Hepatocyte (in vitro differentiated cells): Measurements from ENCODE around the gene CMTM5. TPM values are rescaled to one million over a fixed set of nuclear protein-coding genes. Genes with fewer than 3 reads are reported as not detected.

ENCODE experiments used
- DNase-seq: peaks from one replicate; pipeline ENCODE4 v3.0.0-alpha.2; 2016; ENCODE audit warnings: low spot score
- H2AFZ ChIP-seq: fragments of 200-600 bp; sonication (generic); 2 replicates; pipeline ENCODE4 v1.6.0; 2016; ENCODE audit warnings: antibody characterized with exemption, mild to moderate bottlenecking
- H3K27ac ChIP-seq: fragments of 200-600 bp; sonication (generic); 2 replicates; pipeline ENCODE4 v1.5.1; 2016; ENCODE audit warnings: mild to moderate bottlenecking
- H3K27me3 ChIP-seq: fragments of 200-600 bp; sonication (generic); 2 replicates; pipeline ENCODE4 v1.6.1; 2016
- H3K36me3 ChIP-seq: fragments of 200-600 bp; sonication (generic); replicated peaks from 2 replicates; pipeline ENCODE4 v1.5.1; 2016; ENCODE audit warnings: low read depth; ENCODE audit not compliant: insufficient read depth
- H3K4me1 ChIP-seq: fragments of 200-600 bp; sonication (generic); 2 replicates; pipeline ENCODE4 v1.5.1; 2016; ENCODE audit warnings: mild to moderate bottlenecking, moderate library complexity; ENCODE audit not compliant: insufficient read depth
- H3K4me2 ChIP-seq: fragments of 200-600 bp; sonication (generic); 2 replicates; pipeline ENCODE4 v1.6.0; 2016
- H3K4me3 ChIP-seq: fragments of 200-600 bp; sonication (generic); 2 replicates; pipeline ENCODE4 v1.5.1; 2016; ENCODE audit warnings: mild to moderate bottlenecking
- H3K79me2 ChIP-seq: fragments of 200-600 bp; sonication (generic); 2 replicates; pipeline ENCODE4 v1.6.0; 2017; ENCODE audit warnings: mild to moderate bottlenecking
- H3K9me2 ChIP-seq: fragments of 200-600 bp; sonication (generic); replicated peaks from 2 replicates; pipeline ENCODE4 v1.6.0; 2017; ENCODE audit warnings: mild to moderate bottlenecking; ENCODE audit not compliant: insufficient read depth
- H3K9me3 ChIP-seq: fragments of 200-600 bp; sonication (generic); 2 replicates; pipeline ENCODE4 v1.5.1; 2016; ENCODE audit warnings: low read depth, mild to moderate bottlenecking
- H4K20me1 ChIP-seq: fragments of 200-600 bp; sonication (generic); 2 replicates; pipeline ENCODE4 v1.6.0; 2016; ENCODE audit warnings: mild to moderate bottlenecking; ENCODE audit not compliant: insufficient read depth, poor library complexity, severe bottlenecking
- CTCF ChIP-seq: fragments of 200-600 bp; sonication (generic); IDR thresholded peaks from 2 replicates; pipeline ENCODE4 v1.5.1; 2016; ENCODE audit warnings: antibody characterized with exemption, mild to moderate bottlenecking; ENCODE audit not compliant: poor library complexity
- EZH2 ChIP-seq: fragments of 200-600 bp; sonication (generic); IDR thresholded peaks from 2 replicates; pipeline ENCODE4 v1.6.1; 2016; ENCODE audit warnings: antibody characterized with exemption, mild to moderate bottlenecking, borderline replicate concordance
- EZH2phosphoT487 ChIP-seq: fragments of 200-600 bp; sonication (generic); IDR thresholded peaks from one replicate; pipeline ENCODE4 v1.6.1; 2018; ENCODE audit warnings: antibody characterized with exemption, mild to moderate bottlenecking, low read depth, moderate library complexity; ENCODE audit not compliant: unreplicated experiment, severe bottlenecking
- WGBS: methylation state at CpG from one replicate; pipeline ENCODE4 v1.1.6; 2016; ENCODE audit warnings: low lambda C conversion rate; ENCODE audit errors: missing lambda C conversion rate; 5-methylcytosine and 5-hydroxymethylcytosine counted together
- polyA plus RNA-seq: library from polyadenylated mRNA; unstranded; fragments of >200 nt; fragmentation: Nextera tagmentation; extraction: Ambion mirVana; gene quantifications from 2 replicates; pipeline ENCODE4 v1.2.1, GENCODE V29; 2016
- total RNA-seq: library from RNA; depleted of rRNA; stranded (reverse); fragments of >200 nt; gene quantifications from 2 replicates; pipeline ENCODE4 v1.2.3, GENCODE V29; 2014

Gene CMTM5
- total and polyA plus RNA-seq, 2 experiments from 2014 or later, result 0.28 TPM; not detected in 1

GRCh38 chr14:23366426-23366921 is 10.4 kb upstream of the CMTM5 start:
- Histone ChIP-seq H3K27me3 (no peaks in the 10 kb centered on the region), H2AFZ (peak overlapping the region; percentile 61), H3K79me2 (peaks cover 38% of the 10 kb centered on the region), H4K20me1 (peaks cover 5% of the 10 kb centered on the region), H3K9me3 (no peaks in the 10 kb centered on the region), H3K4me1 (peaks cover 14% of the 10 kb centered on the region), H3K4me2 (peak overlapping the region; percentile 96), H3K4me3 (no peak overlapping the region), H3K27ac (peak overlapping the region; percentile 99), H3K9me2 (no peaks in the 10 kb centered on the region), H3K36me3 (no peaks in the 10 kb centered on the region)
- WGBS, result 8% methylated on average over 17 of the region's 34 CpGs
- TF ChIP-seq CTCF, result no peak
- TF ChIP-seq EZH2, result no peak
- no peak for TF ChIP-seq EZH2phosphoT487
- peak; percentile 87 for DNase-seq

GRCh38 chr14:23370221-23370620 is 6.6 kb upstream of the CMTM5 start:
- no peak overlapping the region for H2AFZ ChIP-seq
- H4K20me1 ChIP-seq, result no peaks in the 10 kb centered on the region
- peaks cover 7% of the 10 kb centered on the region for H3K4me1 ChIP-seq
- H3K9me3 ChIP-seq, result no peaks in the 10 kb centered on the region
- DNase-seq, result no peak
- no peak overlapping the region for H3K4me2 ChIP-seq
- H3K27me3 ChIP-seq, result no peaks in the 10 kb centered on the region
- no peak overlapping the region for H3K27ac ChIP-seq
- 81% methylated on average over 1 of the region's 1 CpG for WGBS
- no peak overlapping the region for H3K4me3 ChIP-seq
- H3K79me2 ChIP-seq, result peaks cover 5% of the 10 kb centered on the region
- no peaks in the 10 kb centered on the region for H3K36me3 ChIP-seq
- TF ChIP-seq EZH2, result no peak
- TF ChIP-seq EZH2phosphoT487, result no peak
- no peak for TF ChIP-seq CTCF
- no peaks in the 10 kb centered on the region for H3K9me2 ChIP-seq

- H3K36me3 ChIP-seq, result no peaks in the 10 kb centered on the region
- H3K9me3 ChIP-seq, result no peaks in the 10 kb centered on the region
- no peaks in the 10 kb centered on the region for H3K79me2 ChIP-seq
- H3K4me2 ChIP-seq, result no peak overlapping the region
- peaks cover 5% of the 10 kb centered on the region for H3K4me1 ChIP-seq
- H4K20me1 ChIP-seq, result no peaks in the 10 kb centered on the region
- no peaks in the 10 kb centered on the region for H3K9me2 ChIP-seq
- TF ChIP-seq CTCF (no peak), EZH2 (no peak), EZH2phosphoT487 (no peak)
- H3K4me3 ChIP-seq, result no peak overlapping the region
- no peak overlapping the region for H3K27ac ChIP-seq
- 89% methylated on average over 1 of the region's 1 CpG for WGBS
- no peak for DNase-seq
- no peak overlapping the region for H2AFZ ChIP-seq
- H3K27me3 ChIP-seq, result no peaks in the 10 kb centered on the region
Measured at GRCh38 chr14:23371865-23372264, 5.0 kb upstream of the CMTM5 start.

- H3K9me2 ChIP-seq, result no peaks in the 10 kb centered on the region
- H3K9me3 ChIP-seq, result no peaks in the 10 kb centered on the region
- WGBS, result 90% methylated on average over 2 of the region's 2 CpGs
- DNase-seq, result no peak
- no peak within 1 kb of the TSS for H3K27ac ChIP-seq
- TF ChIP-seq CTCF (no peak), EZH2phosphoT487 (no peak), EZH2 (no peak)
- H3K4me3 ChIP-seq, result no peak within 1 kb of the TSS
- no peak within 1 kb of the TSS for H3K4me2 ChIP-seq
- no peaks in the 10 kb centered on the region for H3K27me3 ChIP-seq
- H2AFZ ChIP-seq, result no peak within 1 kb of the TSS
- no peaks in the 10 kb centered on the region for H4K20me1 ChIP-seq
- no peaks in the 10 kb centered on the region for H3K4me1 ChIP-seq
- no peaks in the 10 kb centered on the region for H3K36me3 ChIP-seq
- no peaks in the 10 kb centered on the region for H3K79me2 ChIP-seq
Measured at GRCh38 chr14:23372509-23372908, 4.3 kb upstream of the CMTM5 start, which contains the start of gene IL25. Gene IL25, plus strand, starts transcription at chr14:23372809.
